NB4 (cell line): ENCODE data around the gene NFE2L2.

Experiments used
- DNase-seq: peaks from one replicate; pipeline ENCODE4 v3.0.0; 2010; ENCODE audit warnings: low read depth
- H3K4me3 ChIP-seq: one replicate; pipeline ENCODE4 v1.5.1; 2011; ENCODE audit warnings: mild to moderate bottlenecking, low read depth, low read length, moderate library complexity
- CTCF ChIP-seq: IDR thresholded peaks from one replicate; pipeline ENCODE4 v1.5.1; 2012; ENCODE audit warnings: low read depth, low read length
- MAX ChIP-seq: IDR thresholded peaks from 2 replicates; pipeline ENCODE4 v1.6.1; 2011; ENCODE audit warnings: low read depth, low read length
- MYC ChIP-seq: IDR thresholded peaks from 2 replicates; pipeline ENCODE4 v1.6.1; 2011; ENCODE audit warnings: low read depth, low read length
- POLR2A ChIP-seq: IDR thresholded peaks from 2 replicates; pipeline ENCODE4 v1.6.1; 2011; ENCODE audit warnings: mild to moderate bottlenecking; ENCODE audit not compliant: insufficient read length; ENCODE audit errors: extremely low read depth

NFE2L2 gene

GRCh38 chr2:177262958-177263450 is 1.5 kb downstream of the NFE2L2 start:
- TF ChIP-seq POLR2A (no peak), CTCF (no peak), MYC (no peak), MAX (no peak)
- DNase-seq, result no peak
- H3K4me3 ChIP-seq, result peak overlapping the region; percentile 83

DNA sequence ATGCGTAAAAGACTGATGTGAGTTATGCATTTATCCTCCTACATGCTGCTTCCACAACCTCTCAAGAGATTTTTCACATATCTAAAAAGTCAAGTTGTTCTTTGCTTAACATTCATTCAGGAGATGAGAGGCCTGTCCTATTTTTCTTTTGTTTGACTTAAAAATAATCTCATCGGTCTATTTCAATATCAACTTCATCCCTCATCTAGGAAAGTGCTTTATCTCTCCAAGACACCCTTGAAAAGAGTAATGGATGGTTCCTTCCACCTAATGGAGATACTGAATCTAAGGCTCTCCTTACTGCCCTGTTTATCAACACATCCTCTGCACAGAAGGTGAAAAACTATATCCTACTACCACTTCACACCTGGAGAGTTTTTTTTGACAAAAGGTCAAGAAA is 2.4 kb downstream of the NFE2L2 start:
- TF ChIP-seq MYC, result no peak
- TF ChIP-seq POLR2A, result no peak
- no peak for TF ChIP-seq MAX
- H3K4me3 ChIP-seq, result peak overlapping the region; percentile 83
- no peak for DNase-seq

DNA sequence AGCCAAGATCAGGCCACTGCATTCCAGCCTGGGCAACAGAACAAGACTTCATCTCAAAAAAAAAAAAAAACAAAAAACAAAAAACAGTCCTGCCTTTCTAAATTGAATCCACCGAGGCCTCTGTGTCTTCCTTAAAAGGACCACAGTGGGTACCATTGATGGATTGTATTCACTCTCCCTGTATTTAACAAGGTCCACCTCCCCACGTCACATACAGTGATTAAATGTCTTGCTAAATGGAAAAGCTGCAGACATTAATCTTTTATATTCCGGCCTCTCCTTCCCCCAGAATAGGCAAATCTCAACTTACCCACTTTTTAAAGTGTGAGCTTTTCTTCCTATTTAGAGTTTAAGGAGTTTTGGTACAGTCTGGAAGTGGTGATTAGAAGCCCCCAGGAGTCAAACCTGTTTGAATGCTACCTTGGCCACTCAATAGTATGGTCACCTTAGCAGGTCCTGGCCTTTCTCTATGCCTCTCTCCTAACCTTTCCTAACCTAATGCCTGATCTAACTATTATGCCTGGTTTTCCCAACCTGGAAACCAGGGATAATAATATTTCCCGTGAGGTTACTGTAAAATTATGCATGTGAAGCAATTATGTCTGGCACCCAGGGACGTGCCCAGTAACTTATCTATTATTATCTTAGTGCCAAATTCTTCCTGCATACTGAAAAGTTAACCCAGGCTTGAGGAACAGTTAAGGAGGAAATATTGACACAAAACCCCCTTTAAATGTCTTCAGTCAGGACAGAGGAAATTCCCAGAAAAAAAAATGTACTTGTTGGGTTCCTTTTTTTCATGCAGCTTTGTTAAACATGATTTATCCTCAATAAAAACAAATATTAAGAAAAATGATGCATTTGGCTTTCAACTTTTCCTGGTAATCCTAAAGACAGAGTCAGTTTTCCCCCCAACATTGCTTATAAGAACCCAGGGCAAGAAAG is 3.1 kb downstream of the NFE2L2 start:
- peak overlapping the region; percentile 83 for H3K4me3 ChIP-seq
- no peak for DNase-seq
- no peak for TF ChIP-seq CTCF
- no peak for TF ChIP-seq MYC
- TF ChIP-seq POLR2A, result no peak
- TF ChIP-seq MAX, result no peak

DNA sequence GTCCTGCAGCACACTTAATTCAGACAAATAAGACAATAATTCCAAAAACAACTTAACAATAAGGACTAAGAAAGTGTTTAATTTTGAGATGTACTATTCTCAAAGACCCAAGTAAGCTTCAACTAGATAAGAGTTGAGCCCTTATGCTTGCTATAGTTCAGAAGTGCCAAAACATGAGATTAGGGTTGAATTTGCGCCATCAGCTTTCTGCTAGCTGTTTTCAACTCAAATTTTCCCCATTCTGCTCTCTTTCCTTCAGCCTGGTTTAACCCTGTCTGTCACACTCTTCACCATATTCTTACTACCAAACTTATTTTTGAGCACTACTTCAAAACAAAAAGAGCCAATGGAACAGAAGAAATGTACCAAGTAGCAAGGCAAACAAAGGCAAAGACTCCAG is 4.1 kb downstream of the NFE2L2 start:
- H3K4me3 ChIP-seq, result peak overlapping the region; percentile 83
- TF ChIP-seq MAX (no peak), CTCF (no peak), MYC (no peak), POLR2A (no peak)
- no peak for DNase-seq

DNA sequence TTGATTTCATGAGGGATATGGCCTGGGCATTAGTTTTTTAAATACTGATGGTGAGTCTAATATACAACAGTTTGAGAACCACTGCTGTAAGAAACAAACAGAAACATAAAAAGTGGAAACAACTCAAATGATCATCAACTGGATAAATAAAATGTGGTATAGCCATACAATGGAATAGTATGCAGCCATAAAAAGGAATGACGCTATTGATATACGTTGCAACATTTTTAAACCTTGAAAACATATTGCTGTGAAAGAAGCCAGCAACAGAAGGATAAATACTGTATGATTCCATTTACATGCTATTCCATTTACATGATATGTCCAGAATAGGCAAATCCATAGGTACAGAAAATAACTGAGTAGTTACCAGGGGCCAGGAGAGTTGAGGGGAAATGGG is 6.5 kb downstream of the NFE2L2 start:
- no peak overlapping the region for H3K4me3 ChIP-seq
- DNase-seq, result no peak
- TF ChIP-seq MAX (no peak), MYC (no peak), CTCF (no peak), POLR2A (no peak)

DNA sequence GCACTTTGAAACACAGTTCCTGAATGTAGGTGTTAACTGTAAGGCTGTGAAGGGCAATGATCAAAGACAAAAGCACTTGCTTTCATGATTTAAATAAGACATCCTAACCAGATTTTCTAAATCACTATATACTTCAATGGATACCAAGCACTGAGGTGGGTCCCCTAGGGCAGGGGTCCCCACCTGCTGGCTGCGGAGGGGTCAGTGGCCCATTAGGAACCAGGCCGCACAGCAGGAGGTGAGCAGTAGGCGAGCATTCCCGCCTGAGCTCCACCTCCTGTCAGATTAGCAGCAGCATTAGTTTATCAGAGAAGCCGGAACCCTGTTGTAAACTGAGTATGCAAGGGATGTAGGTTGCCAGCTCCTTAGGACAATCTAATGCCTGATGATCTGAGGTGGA is 7.1 kb downstream of the NFE2L2 start:
- peak overlapping the region; percentile 7 for H3K4me3 ChIP-seq
- TF ChIP-seq MAX, result no peak
- DNase-seq, result no peak
